ENCODE data around the gene NHS. TPM values are rescaled to one million over a fixed set of nuclear protein-coding genes. Genes with fewer than 3 reads are reported as not detected.

Gene NHS
- total RNA-seq, 1 donor from 2014 or later = 14.2 TPM

DNA sequence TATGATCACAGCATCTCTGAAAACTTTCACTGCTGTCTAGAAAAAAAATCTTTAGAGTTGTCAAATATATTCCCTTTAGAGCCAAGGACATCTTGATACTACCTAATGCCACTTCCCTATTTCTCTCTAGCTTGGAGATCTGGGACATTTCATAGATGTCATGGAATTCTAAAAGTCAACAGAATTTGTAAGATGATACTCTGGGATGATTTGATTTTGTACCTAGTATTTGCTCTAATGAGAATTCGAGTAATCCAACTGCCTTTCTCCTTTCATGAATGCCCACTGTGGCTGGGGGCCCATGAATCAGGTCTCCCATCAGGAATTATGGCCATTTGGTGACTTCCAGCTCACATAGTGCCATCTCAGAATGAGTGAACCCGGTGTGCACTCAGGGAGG is 73.2 kb downstream of the NHS start:
- DNase-seq (ENCODE audit: low read depth) = no peak

DNA sequence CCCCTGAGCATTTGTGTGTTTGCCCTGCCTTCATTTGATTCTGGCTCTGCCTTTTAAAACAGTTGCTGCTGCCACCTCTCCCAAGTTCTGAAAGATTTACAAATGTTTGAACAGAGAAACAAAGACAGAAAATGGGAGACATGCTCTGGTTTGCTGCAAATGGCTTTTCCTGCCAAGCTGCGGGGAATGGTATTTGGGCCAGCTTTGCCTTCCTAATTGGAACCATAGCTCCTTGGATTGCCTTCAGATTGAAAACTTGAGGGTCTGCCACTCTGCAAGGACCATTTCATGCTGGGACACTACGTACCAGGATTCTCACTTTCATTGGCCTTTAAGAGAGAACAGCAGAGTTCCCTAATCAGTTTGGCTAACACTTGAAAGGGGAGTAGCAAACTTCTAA is 74.9 kb downstream of the NHS start:
- no peak for DNase-seq (ENCODE audit: low read depth)

DNA sequence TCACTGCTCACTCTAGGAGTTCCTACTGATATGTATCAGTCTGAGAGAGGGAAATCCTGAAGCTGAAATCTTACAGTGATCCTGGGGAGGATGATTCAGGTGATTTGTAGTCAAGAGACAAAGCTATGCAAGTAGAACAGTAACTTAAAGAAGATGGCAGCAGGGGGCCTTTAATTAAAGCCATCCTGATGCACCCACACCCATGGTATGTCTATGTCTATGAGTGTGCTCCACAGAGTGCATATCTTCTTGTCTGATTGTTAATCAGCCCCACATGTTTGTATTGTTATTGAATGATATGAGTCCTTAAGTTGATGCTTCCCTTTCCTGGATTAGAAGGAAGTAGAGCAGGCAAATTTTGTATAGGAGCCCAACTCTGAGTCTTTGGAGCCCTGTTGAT is 78.8 kb downstream of the NHS start:
- no peak for DNase-seq (ENCODE audit: low read depth)

DNA sequence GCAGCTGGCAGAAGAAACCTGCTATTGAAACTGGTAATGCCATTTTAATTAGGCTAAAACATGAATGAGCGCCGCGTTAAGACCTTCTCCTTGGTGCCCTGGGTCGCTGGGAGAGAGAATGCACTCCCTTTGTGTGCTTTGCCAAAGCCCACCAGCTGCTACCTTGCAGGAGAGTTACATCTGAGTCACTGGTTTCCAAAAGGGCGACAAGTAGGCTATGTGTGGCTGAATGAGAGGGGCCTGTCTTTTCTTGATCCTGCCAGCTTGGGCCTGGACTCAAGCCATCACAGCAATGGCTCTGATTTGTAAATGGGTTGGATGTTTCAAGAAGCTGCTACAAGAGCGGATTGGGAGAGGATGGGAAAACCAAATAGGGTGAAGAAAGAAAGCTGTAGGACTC is 81.5 kb downstream of the NHS start:
- DNase-seq (ENCODE audit: low read depth) = no peak

DNA sequence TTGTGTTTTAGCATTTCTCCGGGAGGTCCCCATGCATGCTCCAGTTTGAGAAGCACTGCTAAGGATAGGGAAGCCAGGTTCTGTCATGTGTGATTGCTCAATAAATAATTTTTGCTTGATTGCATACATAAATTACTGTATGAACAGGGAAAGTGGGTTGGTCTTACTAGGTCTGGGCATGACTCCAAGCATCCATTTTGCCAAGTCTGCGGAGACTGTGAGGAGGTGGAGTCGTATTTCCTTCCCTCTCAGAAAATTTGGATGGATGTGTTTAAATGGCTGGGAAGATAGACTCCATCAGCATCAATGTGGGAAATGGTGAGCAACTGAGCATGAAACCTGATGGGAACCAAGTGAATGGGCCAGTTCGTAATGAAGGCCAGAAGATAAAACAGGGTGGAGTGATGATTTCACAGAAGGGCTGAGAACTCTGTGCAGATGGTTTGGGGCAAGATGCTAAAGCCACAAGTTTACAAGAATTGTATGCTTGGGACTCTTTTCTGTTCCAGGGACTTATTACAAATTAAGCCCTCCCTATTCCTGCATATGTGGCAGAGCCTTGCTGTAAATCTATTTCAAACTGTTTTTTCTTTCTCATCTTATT is 84.1 kb downstream of the NHS start:
- DNase-seq (ENCODE audit: low read depth) = peak; percentile 33

DNA sequence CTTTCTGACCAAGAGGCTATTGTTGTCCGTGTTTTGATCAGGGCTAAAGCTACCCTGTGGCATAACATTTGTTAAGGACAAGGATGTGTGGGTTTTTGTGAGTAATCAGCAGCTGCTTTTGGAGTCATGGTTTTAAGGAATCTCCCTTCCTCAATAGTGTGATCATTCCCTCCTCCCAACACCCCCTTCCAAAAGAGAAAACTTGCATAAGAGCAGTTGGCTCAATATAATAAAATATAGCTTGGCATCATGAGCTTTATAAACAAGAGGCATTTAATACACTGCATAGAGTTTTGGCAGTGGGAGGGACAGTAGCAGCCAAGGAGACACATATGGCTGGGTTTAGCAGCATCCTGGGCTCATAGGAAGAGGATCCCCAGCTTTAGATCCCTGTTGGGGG is 84.7 kb downstream of the NHS start:
- DNase-seq (ENCODE audit: low read depth) = peak; percentile 75

DNA sequence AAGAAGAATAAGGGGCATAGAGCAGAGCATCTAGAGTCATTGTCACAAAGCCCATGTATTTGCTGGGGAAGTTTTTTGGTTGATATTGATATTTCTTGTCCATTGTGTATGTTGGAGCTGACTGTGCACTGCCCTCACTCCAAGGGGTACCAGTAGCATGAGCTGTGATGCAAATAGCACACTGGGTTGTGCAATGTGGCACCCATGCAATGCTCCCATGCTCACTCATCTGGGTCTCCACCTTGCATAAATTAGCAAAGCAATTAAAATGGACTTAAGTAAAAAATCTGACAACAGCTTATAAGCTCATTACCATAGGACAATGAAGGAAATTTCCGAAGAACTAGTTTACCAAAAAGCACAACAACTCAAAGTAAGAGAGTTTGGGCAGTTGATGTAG is 87.9 kb downstream of the NHS start:
- DNase-seq (ENCODE audit: low read depth) = peak; percentile 55

DNA sequence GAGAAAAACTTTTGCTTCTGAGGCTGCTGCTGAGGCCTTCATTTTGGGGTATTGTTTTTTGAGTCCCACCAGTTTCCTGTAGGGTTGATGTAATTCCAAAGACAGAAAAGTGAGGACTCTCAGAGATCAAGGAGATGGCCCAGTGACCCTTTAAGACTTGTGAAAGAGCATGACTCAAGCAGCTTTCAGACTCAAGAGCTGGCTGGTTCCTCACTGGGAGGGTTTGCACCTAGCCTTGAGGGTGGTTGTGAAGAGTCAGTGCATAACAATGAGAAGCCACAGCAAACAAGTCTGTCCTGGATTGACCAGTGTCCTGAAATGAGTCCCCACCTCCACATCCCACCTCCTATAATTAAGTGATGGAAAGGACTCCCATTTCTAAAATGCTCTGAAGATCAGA is 89.2 kb downstream of the NHS start:
- peak; percentile 90 for DNase-seq (ENCODE audit: low read depth)

DNA sequence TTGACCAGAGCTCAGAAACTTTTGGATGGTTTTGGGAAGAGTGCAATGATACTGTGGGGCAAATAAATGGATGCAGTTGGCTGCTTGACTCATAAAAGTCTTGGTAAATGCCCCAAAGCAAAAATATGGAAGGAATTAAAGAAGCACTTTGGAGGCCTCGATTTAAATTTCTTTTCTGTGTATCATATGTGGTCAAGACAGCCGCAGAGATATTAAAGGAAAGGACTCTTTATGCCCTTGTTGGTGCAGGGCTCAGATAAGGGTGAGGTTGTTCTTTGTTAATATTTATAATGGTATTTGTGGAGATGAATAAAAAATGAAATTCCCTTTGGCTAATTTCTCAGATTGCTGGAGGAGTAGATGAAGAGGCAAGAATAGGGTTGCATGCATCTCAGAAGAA is 90.2 kb downstream of the NHS start:
- no peak for DNase-seq (ENCODE audit: low read depth)

DNA sequence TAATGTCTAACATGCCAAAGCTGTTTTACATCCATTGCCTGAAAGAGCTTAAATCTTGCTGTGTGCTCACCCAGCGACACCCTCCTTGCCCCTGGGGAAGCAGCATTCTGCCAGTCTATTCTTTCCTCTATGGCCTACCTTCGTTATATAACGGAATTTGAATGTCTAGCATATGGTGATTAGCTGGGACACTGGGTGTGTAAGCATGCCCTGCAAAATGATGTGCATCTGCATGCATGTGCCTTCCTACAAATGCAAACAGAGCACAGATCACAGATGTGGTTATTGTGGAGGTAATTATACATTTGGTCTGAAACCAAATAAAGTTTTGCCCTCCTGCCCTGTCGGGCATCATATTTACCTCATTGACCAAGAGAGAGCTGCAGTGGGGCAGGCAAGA is 90.8 kb downstream of the NHS start:
- no peak for DNase-seq (ENCODE audit: low read depth)

DNA sequence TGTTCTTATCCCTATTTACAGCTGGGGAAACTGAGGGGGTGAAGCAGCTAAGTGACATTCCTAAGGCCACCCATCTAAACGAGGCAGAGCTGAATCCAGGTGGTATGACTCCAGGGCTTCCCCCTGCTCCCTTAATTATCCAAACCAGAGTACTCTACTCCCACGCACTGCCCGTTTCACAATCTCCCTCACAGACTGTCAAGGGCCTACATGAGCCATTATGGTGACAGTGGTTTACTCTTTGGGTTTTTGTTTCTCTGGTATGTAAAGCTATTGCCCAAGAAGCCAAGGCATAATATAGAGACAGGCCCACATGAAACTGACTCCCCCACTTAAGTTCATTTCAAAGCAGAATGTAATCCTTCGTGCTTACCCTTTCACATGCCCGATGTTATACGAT is 95.1 kb downstream of the NHS start:
- DNase-seq (ENCODE audit: low read depth) = peak; percentile 42

DNA sequence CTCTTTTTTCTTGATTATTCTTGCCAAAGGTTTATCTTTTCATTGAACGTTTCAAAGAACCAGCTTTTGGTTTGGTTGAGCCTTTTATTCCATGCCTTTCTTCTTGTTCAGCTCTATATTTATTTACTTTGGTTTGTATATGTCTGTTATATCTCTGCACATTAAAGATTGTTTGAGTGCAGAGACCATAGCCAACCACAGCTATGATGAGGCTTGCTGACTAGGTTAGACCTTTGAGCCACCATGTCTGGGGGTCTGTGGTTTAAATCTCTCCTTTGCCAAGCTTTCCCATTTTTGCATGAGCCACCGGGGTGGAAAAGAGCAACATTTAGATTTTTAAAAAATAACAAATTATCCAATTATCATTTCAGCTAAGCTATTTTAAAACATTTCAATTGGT is 96.1 kb downstream of the NHS start:
- DNase-seq (ENCODE audit: low read depth) = no peak

DNA sequence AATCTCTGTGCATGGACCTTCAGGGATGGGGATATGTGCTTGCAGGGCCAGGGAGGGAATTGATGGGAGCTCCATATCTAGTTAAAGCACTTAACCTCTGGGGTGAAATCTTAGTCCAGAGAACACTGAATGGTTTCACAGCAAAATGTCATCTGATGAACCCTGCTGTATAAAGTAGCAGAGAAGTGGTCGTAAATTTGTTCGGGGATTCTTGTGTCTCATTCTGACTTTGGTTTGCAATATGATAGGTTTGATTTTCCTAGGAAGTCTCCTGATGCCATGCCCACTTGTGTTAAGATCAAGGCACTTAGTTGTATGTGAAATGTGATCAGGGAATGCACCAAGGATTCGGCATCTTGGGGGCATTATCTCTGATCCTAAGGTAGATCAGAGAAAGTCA is 96.9 kb downstream of the NHS start:
- DNase-seq (ENCODE audit: low read depth) = no peak

DNA sequence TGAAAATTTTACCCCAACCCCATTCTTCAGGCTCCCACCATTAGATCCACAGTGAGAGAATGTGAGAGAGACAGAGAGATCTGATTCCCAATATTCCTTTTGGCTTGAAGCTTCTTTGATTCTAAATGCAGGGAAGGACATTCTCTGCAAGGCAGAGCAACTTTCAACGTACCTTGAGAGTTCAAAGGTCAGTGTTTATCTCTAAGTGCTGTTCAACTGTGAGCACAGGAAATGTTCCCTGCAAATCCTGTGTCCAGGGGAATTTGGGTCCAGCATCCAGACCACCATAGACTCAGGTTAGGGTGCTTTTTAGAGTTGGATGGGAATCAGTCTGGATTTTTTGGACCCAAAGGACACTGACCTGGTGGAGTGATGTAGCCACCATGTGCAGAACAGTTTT is 97.4 kb downstream of the NHS start:
- no peak for DNase-seq (ENCODE audit: low read depth)

DNA sequence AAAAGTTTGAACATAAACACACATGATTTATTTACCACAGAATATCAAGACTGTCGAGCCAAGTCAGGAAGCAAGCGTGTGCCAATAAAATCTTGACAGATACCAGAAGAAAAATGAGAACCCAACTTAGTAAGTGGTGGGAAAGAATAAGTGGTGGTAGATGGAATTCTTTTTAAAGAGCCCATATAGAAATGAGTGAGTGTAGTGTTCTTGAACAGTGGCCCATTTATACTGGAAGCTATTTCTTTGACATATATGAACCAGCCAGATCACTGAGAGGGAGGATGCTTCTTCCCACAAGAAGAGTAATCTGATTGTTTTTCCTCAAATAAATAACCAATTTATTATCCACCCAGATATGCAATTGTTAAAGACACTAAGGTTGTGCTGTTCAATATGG is 98.0 kb downstream of the NHS start:
- no peak for DNase-seq (ENCODE audit: low read depth)

DNA sequence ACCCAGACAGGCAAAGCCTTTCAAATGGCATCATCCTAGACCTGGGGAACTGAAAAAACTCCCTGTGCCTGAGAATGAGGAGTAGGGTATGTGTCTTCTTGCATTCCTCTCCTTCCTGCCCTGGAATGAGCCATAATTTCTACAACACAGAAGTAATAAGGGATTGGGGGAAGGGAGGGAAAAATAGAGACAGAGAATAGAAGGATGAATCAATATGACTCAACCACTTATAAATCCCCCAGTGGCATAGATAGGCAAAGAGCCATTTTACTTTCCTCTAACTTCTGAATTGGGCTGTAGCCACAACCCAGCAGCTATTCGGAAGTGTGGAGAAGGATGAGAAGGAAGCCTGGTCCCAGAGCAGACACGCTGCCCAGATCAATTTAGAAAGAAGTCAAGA is 99.9 kb downstream of the NHS start:
- DNase-seq (ENCODE audit: low read depth) = peak; percentile 33

DNA sequence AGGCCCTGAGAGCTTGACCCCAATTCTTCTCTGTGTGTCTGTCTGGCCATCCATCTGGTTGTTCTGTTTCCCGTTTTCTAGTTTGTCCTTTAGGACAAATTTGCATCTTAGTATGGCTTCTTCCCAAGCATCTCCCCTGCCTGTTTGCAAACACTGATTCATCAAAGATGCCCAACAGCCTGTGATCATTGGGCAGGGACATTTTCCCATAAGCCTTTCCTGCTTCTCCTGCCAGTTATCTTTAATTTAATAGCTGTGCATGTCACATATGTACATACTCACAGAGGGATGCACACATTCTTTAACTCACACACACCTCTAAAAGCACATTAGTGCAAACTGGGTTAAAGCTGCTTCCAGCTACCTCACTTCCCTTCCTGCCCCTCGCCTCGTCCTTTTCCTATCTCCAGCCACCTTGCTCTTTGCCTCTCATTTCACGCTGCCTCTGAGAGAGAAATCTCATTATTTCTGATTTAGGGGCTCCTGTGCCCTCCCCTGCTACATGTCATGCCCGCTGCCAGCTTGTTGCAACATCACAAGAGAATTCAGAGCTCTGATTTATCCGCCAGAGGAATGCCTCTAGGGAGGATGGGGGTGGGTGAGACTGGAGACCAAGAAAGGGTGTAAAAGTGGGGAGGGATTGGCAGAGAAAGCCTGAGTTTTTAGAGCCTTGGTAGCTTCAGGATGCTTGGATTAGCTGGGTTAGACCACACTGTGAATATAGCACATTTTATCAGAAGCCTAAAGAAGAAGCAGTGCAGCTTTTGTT is 100.6 kb downstream of the NHS start:
- DNase-seq (ENCODE audit: low read depth) = peak; percentile 47

DNA sequence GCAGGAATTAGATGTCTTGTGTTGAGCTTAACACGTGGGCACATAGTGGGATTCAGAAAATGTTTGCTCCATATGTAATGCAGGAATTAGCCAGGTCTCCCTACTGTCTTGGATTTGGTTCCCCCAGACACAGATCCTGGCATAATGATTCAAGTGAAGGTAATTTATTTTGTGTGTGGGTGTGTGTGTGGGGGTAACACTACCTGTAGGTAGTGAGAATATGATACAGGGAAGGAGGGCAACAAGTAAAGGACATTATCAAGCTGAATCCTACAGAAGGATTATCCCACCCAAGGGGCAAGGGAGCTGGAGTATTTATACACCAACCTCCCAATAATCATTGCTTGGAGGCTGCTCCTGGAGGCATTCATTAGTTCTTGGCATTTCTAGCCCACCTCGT is 101.4 kb downstream of the NHS start:
- no peak for DNase-seq (ENCODE audit: low read depth)

DNA sequence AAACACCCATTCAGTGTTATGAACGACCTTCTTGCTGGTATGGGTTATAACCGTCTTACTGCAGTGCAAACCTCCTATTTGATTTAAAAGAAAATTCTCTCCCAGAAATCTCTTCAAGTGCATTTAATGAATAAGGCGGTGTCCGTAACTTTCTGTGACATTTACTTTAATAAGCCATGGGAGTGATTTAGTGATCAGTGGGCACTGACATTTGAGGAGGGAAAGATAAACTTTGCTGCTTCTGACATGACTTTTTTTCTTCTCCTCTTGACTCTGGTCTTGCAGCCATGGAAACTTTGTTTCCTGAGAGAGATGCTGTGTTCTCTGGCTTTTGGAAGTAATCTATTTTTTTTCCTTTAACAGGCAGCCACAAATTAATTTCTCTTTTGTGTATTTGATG is 106.1 kb downstream of the NHS start:
- DNase-seq (ENCODE audit: low read depth) = no peak

DNA sequence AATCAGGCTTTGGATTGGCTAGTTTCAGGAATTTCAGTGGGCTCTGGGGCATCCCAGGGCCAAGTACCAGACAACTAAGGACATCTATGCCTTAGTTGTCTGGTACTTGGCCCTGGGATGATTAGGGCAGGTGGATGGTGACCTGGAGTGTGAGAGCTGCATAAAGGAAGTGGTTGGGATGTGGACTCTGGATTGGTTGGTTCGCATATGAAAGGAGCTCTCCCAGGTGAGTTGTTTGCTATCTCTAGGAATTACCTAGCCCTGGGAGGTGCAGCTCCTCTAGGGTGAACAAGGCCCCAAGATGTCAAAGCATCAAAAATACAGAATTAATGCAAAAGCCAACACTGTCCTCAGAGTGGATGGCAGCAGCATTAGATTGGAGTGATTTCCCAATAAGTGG is 109.6 kb downstream of the NHS start:
- no peak for DNase-seq (ENCODE audit: low read depth)

DNA sequence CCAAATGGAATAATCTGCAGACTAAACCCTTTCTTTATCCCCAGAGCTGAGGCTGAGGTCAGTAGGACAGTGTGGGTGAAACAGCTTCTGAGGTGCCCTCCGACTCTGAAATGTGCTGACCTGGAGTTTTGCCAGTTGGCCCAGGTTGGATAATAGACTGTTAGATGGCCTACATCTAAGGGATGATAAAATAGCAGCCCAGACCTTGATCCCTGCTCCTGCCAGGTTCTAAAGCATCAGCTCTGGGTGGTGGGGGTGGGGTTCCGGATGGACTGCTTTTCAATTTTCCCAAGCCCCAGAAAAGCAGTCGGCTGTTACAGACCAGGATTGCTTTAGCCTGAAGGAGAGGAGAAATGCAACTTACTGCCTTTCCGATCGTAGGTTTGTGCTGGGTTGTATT is 110.4 kb downstream of the NHS start:
- no peak for DNase-seq (ENCODE audit: low read depth)

DNA sequence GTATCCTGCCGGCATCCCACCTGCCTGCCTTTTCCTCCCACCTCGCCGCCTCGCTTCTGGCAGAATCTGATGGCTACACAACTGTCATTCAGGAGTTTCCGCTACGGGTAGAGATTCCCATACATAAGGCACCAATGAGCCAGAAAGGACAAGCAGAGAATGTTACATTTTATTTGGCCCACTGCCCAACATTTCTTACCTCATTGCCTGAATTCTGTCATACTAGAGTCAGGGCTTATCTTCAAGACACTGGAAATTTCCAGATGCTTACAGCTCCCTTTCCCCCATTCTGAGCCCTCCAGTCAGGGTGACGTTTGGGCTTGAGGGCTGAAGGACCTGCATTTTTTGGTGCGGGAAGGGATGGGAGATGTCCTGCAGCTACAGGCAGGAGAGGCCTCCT is 113.0 kb downstream of the NHS start:
- DNase-seq (ENCODE audit: low read depth) = no peak

DNA sequence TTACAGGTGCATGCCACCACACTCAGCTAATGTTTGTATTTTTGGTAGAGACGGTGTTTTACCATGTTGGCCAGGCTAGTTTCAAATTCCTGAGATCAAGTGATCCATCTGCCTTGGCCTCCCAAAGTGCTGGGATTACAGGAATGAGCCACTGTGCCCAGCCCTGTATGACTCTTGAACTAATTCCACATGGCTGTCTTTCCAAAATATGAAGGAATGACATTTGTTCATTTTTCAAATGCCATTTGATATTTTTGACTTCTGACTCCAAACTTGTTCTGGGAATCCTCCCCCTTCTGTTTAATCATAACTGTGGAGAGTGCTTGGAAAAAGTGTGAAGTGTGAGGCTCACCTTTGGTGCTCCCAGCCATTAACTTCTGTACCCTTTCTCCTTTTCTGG is 119.2 kb downstream of the NHS start:
- DNase-seq (ENCODE audit: low read depth) = no peak

DNA sequence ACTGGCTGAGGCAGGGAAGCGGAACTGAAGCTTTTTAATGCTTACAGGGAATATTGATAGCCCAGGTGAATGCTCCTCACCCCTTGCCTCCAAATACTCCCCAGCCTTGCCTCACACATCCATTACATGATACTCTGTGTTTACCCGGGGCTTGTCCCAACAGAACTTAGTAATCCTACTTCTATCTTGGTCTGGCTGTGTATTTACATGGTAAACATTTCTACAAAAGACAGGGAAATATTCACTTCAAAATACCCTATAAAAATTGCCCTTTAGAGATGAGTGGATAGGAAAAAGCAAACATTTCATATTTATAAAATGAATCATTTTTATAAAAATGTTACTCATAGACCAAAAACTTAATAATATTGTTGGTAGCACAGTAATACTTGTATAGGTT is 120.1 kb downstream of the NHS start:
- DNase-seq (ENCODE audit: low read depth) = no peak
